Coronary artery (tissue), 2 donors: ENCODE results near the gene IL17RC.
"Not testable (repeated sequence)": the region's sequence is repeated elsewhere in the genome, so short reads cannot be mapped to it uniquely, and the experiment has no call there.

ENCODE experiments used
- DNase-seq: peaks from one replicate; pipeline ENCODE4 v3.0.0-alpha.2; 2017; ENCODE audit warnings: low spot score
- H3K27ac ChIP-seq, 2 donors: fragments of 200-600 bp; sonication (generic); one replicate each; pipeline ENCODE4 v1.5.1; 2016 to 2019
- H3K4me3 ChIP-seq: fragments of 200-600 bp; sonication (generic); 2 replicates; pipeline ENCODE4 v1.5.1; 2016; ENCODE audit warnings: mild to moderate bottlenecking, moderate library complexity
- TF ChIP-seq, protein P1 (sequence below): fragments of 200-600 bp; sonication (generic); IDR thresholded peaks from one replicate; pipeline ENCODE4 v1.5.1; 2019; ENCODE audit warnings: antibody characterized with exemption

The IL17RC gene

DNA sequence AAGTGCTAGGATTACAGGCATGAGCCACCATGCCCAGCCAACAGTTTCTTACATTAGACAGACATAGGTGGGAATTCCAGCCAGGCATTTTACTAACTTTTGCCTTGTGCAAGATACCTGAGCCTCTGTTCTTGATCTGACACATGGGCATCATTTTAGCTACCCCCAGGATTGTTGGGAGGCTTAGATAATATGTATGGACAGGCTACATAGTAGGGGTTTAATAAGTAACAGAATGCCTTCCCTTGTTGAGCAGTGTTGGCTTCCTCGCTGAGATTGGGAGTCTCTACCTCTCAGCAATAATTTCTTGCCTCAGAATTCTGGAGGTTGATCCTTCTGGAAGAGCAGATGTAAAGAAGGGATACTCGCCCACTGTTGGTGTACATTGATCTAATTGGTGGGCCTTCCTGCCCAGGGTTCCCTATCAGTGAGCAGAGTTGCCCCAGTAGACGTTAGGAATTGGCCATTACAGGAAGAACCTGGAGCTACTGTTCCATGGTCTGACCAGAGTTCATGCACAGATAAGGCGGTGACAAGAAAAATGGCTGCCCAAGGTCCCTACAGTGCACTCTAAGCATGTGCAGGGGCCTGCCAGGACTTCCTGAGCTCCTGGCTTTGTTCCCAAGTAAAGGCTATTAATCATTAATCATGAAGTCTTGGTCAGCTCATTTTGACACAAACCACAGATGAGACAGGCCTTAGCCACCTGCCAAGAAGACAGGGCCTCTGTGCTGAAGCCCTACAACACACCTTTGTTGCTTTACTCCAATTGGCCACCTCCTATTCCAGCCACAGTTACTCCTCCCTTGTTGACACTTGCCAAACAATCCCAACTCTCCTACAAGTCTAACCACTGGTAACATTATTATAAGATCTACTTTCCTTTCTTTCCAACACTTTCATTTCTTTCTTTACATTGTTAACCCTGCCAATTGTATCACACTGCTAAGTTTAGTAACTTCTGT lies 19.2 kb upstream of the IL17RC start:
- DNase-seq: no peak
- Histone ChIP-seq H3K4me3 (no peak overlapping the region), H3K27ac (no peak overlapping the region)
- TF ChIP-seq, protein P1, sequence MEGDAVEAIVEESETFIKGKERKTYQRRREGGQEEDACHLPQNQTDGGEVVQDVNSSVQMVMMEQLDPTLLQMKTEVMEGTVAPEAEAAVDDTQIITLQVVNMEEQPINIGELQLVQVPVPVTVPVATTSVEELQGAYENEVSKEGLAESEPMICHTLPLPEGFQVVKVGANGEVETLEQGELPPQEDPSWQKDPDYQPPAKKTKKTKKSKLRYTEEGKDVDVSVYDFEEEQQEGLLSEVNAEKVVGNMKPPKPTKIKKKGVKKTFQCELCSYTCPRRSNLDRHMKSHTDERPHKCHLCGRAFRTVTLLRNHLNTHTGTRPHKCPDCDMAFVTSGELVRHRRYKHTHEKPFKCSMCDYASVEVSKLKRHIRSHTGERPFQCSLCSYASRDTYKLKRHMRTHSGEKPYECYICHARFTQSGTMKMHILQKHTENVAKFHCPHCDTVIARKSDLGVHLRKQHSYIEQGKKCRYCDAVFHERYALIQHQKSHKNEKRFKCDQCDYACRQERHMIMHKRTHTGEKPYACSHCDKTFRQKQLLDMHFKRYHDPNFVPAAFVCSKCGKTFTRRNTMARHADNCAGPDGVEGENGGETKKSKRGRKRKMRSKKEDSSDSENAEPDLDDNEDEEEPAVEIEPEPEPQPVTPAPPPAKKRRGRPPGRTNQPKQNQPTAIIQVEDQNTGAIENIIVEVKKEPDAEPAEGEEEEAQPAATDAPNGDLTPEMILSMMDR: no peak

DNA sequence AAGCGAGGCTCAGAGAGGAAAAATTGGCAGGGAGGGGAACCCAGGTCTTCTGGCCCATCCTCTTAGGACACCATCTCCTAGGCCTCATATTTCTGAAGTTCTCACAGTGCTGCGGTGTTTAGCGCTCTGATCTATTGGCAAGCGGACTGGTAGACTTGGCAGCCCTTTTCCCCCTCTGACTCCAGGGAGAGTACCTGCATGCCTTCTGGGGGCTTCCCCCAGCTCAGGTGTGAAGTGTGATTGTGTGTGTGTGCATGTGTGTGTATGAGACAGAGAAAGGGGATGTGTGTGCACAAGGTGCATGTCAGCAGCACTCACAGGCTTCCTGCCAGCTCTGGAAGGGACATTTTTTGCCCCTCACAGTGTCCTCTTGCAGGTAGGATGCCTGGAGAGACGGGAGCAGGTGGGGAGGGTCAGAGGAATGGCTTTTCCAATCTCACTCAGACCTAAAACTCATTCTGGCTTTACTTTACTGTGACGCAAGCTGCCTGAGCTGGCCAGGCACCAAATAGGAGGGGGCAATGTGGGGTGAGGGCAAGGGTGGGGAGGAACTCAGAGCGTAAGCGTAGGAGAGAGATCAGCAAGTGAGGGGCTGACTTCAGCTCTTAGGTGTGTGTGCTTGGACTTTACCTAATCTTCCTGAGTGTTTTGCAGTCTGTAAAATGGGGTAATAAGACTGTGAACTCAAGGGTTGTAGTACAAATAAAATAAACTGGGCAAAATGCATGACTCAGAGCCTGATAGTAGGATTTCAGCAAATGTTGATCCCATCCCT lies 18.2 kb upstream of the IL17RC start:
- TF ChIP-seq, protein P1: no peak
- no peak for DNase-seq
- no peak overlapping the region for H3K4me3 ChIP-seq
- no peak overlapping the region for H3K27ac ChIP-seq

DNA sequence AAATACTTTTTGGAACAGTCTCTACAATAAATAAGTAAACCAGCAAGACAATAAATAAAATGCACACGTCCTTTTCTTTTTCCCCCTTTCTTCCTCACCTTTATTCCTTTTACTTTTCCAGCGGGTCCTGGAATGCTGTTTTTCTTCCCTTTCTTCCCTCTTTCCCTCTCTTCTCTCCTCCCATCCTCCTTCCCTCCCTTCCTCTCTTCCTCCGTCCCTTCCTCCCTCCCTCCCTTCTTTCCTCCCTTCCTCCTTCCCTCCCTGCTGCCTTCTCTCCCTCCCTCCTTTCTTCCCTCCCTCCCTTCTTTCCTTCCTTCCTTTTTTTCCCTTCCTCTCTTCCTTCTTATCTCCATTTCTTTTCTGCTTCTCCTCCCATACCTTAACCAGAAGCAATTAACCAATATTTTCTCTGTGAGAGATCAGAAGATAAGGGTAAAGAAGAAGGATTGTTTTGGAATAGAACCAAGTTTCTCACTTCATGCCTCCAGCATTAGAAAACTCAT lies 17.6 kb upstream of the IL17RC start:
- DNase-seq: no peak
- Histone ChIP-seq H3K27ac (no peak overlapping the region), H3K4me3 (no peak overlapping the region)
- TF ChIP-seq, protein P1: no peak

DNA sequence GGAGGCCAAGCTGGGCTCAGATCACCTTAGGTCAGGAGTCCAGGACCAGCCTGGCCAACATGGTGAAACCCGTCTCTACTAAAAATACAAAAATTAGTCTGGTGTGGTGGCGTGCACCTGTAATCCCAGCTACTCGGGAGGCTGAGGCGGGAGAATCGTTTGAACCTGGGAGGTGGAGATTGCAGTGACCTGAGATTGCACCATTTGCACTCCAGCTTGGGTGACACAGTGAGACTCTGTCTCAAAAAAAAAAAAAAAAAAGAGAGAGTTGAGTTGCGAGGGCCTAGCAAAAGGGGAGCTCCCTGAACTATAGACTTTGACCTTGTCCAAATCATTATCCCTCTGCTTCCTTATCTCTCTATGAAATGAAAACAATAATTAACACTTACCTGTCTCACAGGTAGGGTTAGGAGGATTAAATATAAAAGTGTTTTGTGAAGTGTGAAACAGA lies 15.9 kb upstream of the IL17RC start:
- not testable (repeated sequence) for H3K27ac ChIP-seq, DNase-seq, H3K4me3 ChIP-seq

DNA sequence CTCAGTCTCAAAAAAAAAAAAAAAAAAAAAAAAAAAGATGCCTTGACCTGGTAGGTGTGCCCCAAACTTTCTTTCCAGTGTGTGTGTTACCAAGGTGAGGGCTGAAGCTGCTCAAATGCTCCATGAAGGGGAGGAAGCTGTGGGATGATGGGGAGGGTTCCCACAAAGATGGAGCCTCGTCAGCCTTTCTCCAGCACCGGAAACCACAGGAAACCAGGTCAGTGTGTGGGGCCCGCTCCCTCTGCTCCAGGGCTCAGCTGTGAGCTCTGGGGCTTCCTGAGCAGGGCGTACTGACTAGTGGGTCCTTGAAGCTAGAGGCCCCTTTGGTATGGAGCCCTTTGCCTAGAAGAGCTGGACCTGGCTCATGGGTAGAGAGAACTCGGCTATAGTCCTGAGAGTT lies 14.9 kb upstream of the IL17RC start:
- Histone ChIP-seq H3K4me3 (no peak overlapping the region), H3K27ac (peak overlapping the region; percentile 83)
- DNase-seq: no peak
- TF ChIP-seq, protein P1: no peak

DNA sequence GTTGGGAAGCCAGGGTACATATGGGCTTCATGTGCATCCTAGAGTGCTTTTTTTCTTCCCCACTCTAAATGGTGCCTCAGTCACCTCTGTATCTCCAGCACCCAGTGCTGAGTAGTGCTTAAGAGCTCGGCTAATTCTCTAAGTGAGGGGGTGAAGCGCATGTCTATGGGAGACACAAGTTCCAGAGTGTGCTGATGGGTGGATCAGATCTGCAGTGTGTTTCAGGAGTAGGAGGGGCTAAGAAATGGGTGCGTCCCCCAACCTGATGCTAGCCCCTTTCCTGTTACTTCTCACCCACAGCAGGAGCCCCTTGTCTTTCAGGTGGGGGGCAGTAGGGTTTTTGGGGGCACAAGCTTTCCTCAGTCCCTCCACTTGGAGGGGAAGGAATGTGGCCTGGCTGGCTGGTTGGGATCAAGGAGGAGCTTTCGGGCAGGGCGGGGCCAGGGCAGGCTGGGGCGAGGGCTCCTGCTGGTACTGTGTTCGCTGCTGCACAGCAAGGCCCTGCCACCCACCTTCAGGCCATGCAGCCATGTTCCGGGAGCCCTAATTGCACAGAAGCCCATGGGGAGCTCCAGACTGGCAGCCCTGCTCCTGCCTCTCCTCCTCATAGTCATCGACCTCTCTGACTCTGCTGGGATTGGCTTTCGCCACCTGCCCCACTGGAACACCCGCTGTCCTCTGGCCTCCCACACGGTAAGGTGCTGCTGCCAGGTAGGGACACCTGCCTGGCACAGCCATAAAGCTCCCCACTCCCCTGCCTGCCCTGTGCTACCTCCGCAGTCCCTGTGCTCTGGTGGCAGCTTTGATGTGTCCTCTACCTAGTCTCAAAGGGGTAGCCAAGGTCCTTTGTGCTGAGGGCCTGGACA lies 14.3 kb upstream of the IL17RC start, which contains the start of gene IL17RE:
IL17RE (plus strand) TSS at position 477 of the 866 bp plus-strand sequence; CDS start at position 562, 85 bp downstream.
- peak within 1 kb of the TSS; percentile 66 for H3K4me3 ChIP-seq
- TF ChIP-seq, protein P1: no peak
- peak within 1 kb of the TSS; percentile 83 for H3K27ac ChIP-seq
- DNase-seq: no peak
